ENCODE data around the gene CCDC86. TPM values are rescaled to one million over a fixed set of nuclear protein-coding genes. Genes with fewer than 3 reads are reported as not detected.

CCDC86 gene
- total RNA-seq, 4 donors from 2014 or later: 15.9 to 41.1 (median 27.3) TPM

- DNase-seq (ENCODE audit: low spot score in 2 of 2): no peak
- no peaks in the 10 kb centered on the region for H3K27me3 ChIP-seq
- no peak overlapping the region for H3K27ac ChIP-seq
- no peak overlapping the region for H3K4me3 ChIP-seq
- WGBS, 2 donors: 75 to 92% methylated on average over 10 of the region's 10 CpGs
- peaks cover 0 to 22% (median 5%) of the 10 kb centered on the region in 4 donors for H3K4me1 ChIP-seq
- TF ChIP-seq POLR2A (IDR thresholded peaks at IDR 0.05): no peak
- no peaks in the 10 kb centered on the region for H3K9me3 ChIP-seq
- peaks cover 0 to 93% (median 8%) of the 10 kb centered on the region in 3 donors for H3K36me3 ChIP-seq
Measured at GRCh38 chr11:60848714-60849151, 6.8 kb downstream of the CCDC86 start.

- no peak for DNase-seq (ENCODE audit: low spot score in 2 of 2)
- 90% methylated on average over 27 to 29 of the region's 29 CpGs for WGBS, 2 donors
- TF ChIP-seq CTCF (IDR thresholded peaks at IDR 0.05) (no peak), POLR2A (IDR thresholded peaks at IDR 0.05) (no peak), EP300 (IDR thresholded peaks at IDR 0.05) (no peak)
- no peaks in the 10 kb centered on the region for H3K9me3 ChIP-seq
- H3K4me3 ChIP-seq: no peak overlapping the region
- peaks cover 0 to 87% (median 8%) of the 10 kb centered on the region in 3 donors for H3K36me3 ChIP-seq
- peaks cover 0 to 11% (median 0%) of the 10 kb centered on the region in 4 donors for H3K4me1 ChIP-seq
- H3K27me3 ChIP-seq: no peaks in the 10 kb centered on the region
- H3K27ac ChIP-seq: no peak overlapping the region
Measured at GRCh38 chr11:60849641-60850520, 8.0 kb downstream of the CCDC86 start.

GRCh38 chr11:60851327-60852104, 9.6 kb downstream of the CCDC86 start:
- Histone ChIP-seq H3K27ac (peak overlapping the region in 1 of 4 donors; percentile 0), H3K4me1 (no peaks in the 10 kb centered on the region), H3K4me3 (no peak overlapping the region), H3K36me3 (peaks cover 0 to 73% (median 8%) of the 10 kb centered on the region in 3 donors), H3K27me3 (no peaks in the 10 kb centered on the region), H3K9me3 (no peaks in the 10 kb centered on the region)
- 85 to 87% methylated on average over 17 of the region's 17 CpGs for WGBS, 2 donors
- TF ChIP-seq EP300 (IDR thresholded peaks at IDR 0.05) (no peak), POLR2A (IDR thresholded peaks at IDR 0.05) (no peak), CTCF (IDR thresholded peaks at IDR 0.05) (no peak)
- no peak for DNase-seq (ENCODE audit: low spot score in 2 of 2)

- no peaks in the 10 kb centered on the region for H3K9me3 ChIP-seq
- no peak for DNase-seq (ENCODE audit: low spot score in 2 of 2)
- H3K4me1 ChIP-seq: no peaks in the 10 kb centered on the region
- peak overlapping the region in 1 of 4 donors; percentile 9 for H3K4me3 ChIP-seq
- 63 to 71% methylated on average over 53 to 62 of the region's 78 CpGs for WGBS, 2 donors
- TF ChIP-seq CTCF (IDR thresholded peaks at IDR 0.05) (no peak), EP300 (IDR thresholded peaks at IDR 0.05) (no peak), POLR2A (IDR thresholded peaks at IDR 0.05) (no peak)
- no peaks in the 10 kb centered on the region for H3K27me3 ChIP-seq
- peaks cover 0 to 65% (median 8%) of the 10 kb centered on the region in 3 donors for H3K36me3 ChIP-seq
- peak overlapping the region in 1 of 4 donors; percentile 0 for H3K27ac ChIP-seq
Measured at GRCh38 chr11:60852117-60852981, 10.4 kb downstream of the CCDC86 start.
